EH (cell line): Measurements from ENCODE around the gene MED15.
"Not testable (repeated sequence)": the region's sequence is repeated elsewhere in the genome, so short reads cannot be mapped to it uniquely, and the experiment has no call there.

Source experiments
- DNase-seq: peaks from one replicate; pipeline ENCODE4 v3.0.0-alpha.2; 2015; ENCODE audit warnings: low read depth

The MED15 gene

DNA sequence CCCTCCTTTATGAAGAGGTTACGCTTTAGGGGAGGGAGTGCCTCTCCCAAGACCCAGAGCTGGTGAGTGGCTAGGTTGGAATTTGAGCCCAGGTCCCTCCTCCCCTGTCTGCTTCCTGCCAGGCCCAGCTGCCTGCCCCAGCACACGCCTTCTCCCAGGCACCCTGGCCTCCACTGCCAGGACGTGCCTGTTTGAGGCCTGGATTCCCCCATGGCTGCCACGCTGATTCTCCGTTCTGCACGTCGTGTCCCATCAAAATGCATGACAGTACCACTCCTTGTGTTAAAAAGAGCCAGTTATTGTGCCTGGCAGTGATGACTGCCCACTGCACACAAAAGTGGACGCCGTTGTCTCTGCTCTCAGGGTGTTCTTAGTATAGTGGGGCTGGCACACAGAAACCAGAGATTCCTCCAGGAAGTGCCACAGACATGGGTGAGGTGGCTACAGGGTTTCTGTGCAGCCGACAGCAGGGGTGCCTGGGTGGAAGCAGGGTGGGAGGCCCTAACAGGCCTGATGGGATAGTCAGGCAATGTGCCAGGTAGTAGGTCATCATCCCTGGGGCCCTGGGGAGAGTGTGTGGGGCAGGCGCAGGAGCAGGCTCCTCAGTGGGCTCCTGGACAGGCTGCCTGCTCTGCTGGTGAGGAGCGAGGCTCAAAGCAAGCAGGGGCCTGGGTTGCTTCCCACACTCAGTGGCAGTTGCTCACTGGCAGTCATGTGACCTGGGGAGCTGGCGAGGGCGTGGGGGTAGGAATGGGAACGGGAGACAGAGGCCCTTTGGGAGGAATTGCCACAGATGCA lies 24.2 kb downstream of the MED15 start:
- peak; percentile 97 for DNase-seq

DNA sequence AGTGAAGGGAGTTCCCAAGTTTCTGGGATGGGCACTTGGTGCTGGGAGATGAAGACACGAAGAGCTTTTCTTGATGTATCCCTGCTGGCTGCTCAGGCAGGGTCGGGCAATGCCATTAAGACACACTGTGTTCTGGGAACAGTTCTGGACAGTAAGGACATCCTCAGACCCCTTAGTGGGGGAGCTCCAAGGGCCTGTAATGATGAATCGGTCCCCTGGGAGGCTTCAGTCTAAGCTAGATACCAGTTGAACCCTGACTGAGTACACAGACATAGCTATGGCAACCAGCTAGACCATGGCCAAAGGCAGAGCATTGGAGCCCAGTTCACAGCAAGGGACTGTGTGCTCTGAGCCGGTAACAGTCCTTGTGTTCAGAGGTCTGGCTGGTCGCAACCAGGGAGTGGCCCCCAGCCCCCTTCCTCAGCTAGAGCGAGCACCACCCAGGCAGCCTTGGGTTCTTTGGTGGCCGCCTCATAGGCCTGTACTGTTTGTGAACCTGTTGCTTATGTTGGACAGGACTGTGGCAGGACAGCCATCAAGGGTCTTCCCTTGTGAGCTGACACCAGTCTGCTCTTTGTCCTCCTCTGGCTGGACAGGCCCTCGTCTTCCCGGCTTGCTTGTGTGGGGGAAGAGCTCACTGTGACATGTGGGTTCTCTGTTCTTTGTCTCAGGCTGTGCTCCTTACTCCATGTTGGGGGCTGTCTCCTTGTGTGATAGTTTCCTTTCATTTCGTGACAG lies 25.0 kb downstream of the MED15 start:
- no peak for DNase-seq

GRCh38 chr22:20533095-20533878 lies 25.9 kb downstream of the MED15 start:
- no peak for DNase-seq

DNA sequence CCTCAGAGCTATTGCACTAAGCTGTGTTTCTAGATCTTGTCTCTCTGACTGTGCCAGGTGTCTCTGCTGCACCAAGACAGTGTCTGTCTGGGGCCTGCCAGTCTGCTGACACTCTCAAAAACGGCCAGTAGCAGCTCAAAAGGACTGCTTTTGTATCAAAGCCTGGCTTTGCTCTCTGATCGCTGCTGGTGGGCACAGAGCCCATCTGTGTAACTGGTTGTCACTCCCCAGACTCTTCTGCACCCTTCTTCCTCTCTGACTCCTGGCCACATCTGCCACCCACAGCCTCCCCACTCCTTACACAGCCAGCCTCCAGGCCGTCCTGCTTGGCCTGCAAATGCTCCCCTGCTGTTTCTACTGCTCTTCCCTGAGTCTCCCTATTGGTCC lies 26.5 kb downstream of the MED15 start:
- DNase-seq = no peak

GRCh38 chr22:20536590-20537324 lies 29.3 kb downstream of the MED15 start:
- no peak for DNase-seq

DNA sequence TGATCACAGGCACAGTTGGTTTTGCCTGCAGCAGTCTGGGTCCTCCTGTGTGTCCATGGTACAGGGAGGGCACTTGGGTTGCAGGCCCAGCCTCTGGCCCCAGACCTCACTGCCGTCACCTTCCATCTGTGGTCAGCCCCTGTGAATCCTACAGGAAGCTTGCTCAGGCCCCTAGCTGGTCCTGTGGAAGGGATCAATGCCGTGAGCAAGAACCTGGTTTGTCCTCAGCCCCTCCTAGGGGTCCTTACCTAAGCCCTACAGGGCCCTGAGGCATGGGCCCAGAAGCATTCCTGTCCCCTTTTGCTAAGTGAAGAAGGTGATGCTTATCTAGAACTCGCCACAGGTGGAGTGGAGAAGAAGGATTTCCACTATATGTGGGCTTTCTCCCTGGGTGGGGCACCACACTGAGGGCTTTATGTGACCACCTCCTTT lies 29.9 kb downstream of the MED15 start:
- no peak for DNase-seq

- no peak for DNase-seq
Measured at GRCh38 chr22:20537983-20538382, 30.6 kb downstream of the MED15 start.

- DNase-seq = not testable (repeated sequence)
Measured at GRCh38 chr22:20538875-20539274, 31.5 kb downstream of the MED15 start.

DNA sequence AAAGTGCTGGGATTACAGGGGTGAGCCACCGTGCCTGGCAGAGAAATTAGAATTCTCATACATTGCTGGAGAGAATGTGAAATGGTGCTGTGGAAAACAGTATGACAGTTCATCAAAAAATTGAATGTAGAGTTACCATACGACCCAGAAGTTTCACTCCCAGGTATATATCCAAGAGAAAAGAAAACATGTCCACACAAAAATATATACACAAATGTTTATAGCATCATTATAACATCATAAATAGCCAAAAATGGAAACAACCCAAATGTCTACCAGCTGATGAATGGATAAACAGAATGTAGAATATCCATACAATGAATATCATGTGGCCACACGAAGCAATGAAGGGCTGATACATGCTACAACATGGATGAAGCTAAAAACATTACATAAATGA lies 34.6 kb downstream of the MED15 start:
- DNase-seq = no peak

DNA sequence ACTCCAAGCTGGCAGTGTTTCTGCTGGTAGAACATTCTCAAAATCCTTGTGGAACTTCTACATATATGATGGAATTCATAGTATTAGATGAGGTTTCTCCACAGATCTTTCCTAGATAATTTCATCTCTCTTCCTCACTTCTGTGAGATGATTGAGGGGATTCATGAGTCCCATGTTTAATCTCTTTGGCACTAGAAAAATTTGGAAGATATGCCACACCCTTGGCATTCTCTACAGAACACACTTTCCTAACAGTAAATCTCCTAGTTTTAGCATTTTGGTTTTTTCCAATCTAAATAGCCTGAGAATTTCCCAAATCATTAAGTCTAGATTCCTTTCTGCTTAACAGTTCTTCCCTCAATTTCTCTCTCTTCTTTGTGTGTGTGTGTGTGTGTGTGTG lies 35.3 kb downstream of the MED15 start:
- peak; percentile 76 for DNase-seq

DNA sequence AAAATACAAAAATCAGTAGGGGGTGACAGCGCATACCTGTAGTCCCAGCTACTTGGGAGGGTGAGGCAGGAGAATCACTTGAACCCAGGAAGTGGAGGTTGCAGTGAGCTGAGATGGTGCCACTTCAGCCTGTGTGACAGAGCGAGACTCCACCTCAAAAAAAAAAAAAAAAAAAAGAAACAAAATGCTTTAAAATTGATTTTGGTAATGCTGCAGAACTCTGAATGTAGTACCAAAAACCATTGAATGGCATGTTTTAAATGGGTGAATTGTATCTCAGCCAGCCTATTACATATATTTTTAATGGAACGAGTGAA lies 37.9 kb downstream of the MED15 start:
- DNase-seq = not testable (repeated sequence)

DNA sequence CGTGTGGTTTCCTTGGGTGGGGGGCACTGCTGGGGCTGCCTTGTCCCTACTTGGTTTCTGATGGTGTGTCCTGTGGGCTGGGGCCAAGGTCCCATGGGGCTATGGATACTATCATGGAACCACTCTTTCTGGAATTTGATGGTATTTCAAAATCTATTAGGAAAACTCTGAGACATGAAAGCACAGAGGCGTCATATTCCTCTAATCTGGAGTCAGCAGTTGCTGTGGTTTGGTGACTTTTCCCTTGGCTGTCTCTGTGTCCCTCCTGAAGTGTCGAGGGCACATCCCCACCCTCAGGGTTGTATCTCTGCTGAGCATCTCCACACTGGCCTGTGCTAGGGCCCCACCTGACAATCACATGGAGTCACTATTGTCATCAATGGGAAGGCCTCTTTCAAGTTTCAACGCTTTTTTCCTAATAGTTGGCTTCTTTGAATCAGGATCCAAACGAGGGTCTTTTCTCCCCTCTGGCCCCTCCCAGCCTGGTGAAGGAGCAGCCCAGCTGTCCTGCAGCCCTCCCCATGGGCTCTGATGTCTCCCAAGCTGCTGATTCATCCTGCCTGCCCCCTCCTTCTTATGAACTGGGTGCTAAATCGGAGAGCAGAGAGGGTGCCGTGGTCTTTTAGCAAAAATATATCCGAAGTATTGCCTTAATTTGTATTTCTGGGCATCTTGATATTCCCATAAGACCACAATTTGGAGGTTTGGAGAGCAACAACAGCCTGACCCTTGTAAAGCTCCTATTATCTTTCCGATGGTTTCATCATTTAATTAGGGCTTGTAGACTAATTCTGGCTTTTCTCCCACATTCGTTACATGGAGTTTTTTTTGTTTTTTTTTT lies 38.5 kb downstream of the MED15 start:
- DNase-seq = no peak

- no peak for DNase-seq
Measured at GRCh38 chr22:20546541-20546950, 39.1 kb downstream of the MED15 start.

DNA sequence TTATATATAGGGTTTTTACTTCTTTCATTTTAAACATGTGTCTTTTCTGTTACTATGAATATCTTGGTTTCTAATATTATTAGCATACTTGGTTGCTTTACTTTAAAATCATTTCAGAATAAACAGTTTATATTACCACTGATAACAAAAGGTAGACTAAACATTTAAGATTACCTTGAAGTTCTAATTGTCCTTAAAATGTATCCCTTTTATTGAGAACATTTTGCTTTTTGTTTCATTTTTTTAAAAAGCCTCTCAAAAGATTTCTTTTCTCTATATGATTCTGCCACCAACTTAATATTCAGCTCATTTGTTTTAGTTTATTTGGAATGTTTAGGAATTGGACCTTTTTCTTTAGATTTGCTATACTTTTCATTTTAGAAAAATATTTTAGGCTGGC lies 39.6 kb downstream of the MED15 start:
- no peak for DNase-seq

- no peak for DNase-seq
Measured at GRCh38 chr22:20548806-20549205, 41.4 kb downstream of the MED15 start.

DNA sequence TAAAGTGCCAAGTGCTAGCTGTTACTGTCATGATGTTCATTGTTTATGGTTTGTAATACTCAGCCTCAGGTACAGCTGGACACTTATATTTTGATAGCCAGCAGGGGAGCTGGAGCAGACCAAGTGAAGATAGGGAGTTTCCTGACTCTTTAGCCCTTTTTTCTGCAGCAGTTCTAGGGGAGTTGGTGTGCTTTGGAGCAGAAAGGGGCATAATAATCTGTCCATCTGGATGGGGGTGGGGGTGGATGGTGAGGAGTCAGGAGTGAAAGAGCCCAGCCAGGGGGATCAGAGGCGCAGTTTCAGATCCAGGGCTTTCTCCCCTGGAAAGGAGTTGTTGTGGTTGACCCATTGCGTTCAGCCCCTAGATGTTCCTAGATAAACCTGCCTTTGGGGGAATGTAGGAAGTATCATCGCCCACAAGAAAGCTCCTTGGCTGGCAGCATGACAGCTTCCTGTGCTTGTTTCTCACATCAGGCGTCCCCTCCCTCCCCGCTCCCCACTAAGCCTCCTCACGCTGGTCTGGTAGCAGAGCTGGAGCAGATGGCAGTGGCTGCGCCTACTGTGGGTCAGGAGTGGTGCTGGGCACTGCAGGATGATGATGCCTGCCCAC lies 41.9 kb downstream of the MED15 start:
- DNase-seq = peak; percentile 52

DNA sequence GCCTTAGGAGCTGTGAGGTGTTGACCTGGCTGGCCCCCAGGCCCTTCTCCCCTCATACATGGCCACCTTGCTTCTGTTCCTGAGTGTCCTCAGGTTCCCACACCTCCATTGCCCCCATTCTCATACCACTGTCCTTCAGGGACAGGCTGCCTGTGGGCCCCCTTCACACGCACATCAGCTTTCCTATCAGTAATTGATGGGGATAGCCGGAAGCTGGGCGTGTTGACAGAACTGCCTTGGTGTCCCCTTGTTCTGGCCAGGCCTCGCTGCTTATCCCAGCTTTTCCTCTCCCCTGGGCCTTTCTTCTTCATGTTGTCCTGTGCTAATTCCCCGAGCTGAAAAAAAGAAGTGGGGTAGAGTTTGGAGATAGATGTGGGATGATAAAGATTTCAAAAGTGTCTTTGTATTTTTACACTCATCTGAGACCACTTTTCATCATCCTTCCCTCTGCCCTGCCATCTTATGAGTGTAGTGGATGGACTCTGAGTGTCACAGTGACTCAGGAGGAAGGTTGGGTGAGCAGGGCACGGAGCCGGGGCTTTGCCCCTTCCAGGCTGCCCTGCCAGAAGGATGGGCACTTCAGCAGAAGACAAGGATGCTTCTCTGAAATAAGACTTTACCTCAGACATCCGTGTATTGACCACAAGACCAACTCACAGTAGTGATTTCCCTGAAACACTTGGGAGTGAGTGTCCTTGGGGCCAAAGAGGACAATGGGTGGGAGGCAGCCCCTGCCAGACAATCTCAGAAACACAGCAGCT lies 42.8 kb downstream of the MED15 start:
- peak; percentile 36 for DNase-seq

GRCh38 chr22:20550851-20551744 lies 43.7 kb downstream of the MED15 start:
- DNase-seq = peak; percentile 90
